Gastrocnemius medialis (tissue), 4 donors: ENCODE results near the gene FBXO44. TPM values are rescaled to one million over a fixed set of nuclear protein-coding genes. Genes with fewer than 3 reads are reported as not detected.

ENCODE experiments used
- ATAC-seq, 2 donors: fragments of 150-250 bp; one replicate each; pipeline ENCODE4 v1.9.1; 2016
- DNase-seq, 2 donors: peaks; one replicate each; pipeline ENCODE4 v3.0.0-alpha.2; 2019
- H3K27ac ChIP-seq, 4 donors: fragments of 200-600 bp; sonication (generic); 1 replicate in 1 of 4; 2 replicates in 3 of 4; pipeline ENCODE4 v1.5.1; 2016 to 2018; ENCODE audit warnings: mild to moderate bottlenecking in 2 of 4, moderate library complexity in 1 of 4
- H3K27me3 ChIP-seq, 3 donors: fragments of 200-600 bp; sonication (generic) in 2 of 3; 1 replicate in 1 of 3; 2 replicates in 2 of 3; pipeline versions ENCODE4 v1.5.1 to v1.6.0; 2016 to 2019; ENCODE audit warnings: mild to moderate bottlenecking in 1 of 3, moderate library complexity in 1 of 3
- H3K36me3 ChIP-seq, 2 donors: fragments of 200-600 bp; sonication (generic) in 1 of 2; one replicate each; pipeline ENCODE4 v1.5.1; 2017 to 2018
- H3K4me1 ChIP-seq, 2 donors: fragments of 200-600 bp; sonication (generic) in 1 of 2; one replicate each; pipeline ENCODE4 v1.5.1; 2016 to 2017; ENCODE audit warnings: mild to moderate bottlenecking in 2 of 2
- H3K4me3 ChIP-seq, 4 donors: fragments of 200-600 bp; sonication (generic) in 3 of 4; 1 replicate in 1 of 4; 2 replicates in 3 of 4; pipeline ENCODE4 v1.5.1; 2016 to 2019; ENCODE audit warnings: mild to moderate bottlenecking in 2 of 4
- H3K9me3 ChIP-seq, 3 donors: fragments of 200-600 bp; sonication (generic) in 2 of 3; 1 replicate in 1 of 3; 2 replicates in 2 of 3; pipeline ENCODE4 v1.5.1; 2016 to 2019
- POLR2A ChIP-seq, 2 donors: fragments of 450-650 bp; IDR thresholded peaks; one replicate each; pipeline ENCODE4 v1.6.1; 2017; ENCODE audit warnings: antibody characterized with exemption in 2 of 2, mild to moderate bottlenecking in 2 of 2, moderate library complexity in 2 of 2
- in situ Hi-C, 4 donors: fragments of 200-750 bp; cut with MboI; loops; one replicate each; pipeline versions ENCODE4 v1.15.0 to v1.8.0; 2017; ENCODE audit warnings: low sequenced_read_pairs in 4 of 4
- intact Hi-C: fragments of 100-400 bp; cut with DNase I; formaldehyde crosslinking; loops from one replicate; pipeline ENCODE4 v1.15.1; 2023; ENCODE audit warnings: low total_unique reads
- total RNA-seq, 4 donors: library from RNA; depleted of rRNA; stranded (reverse); fragments of >200 nt; gene quantifications; one replicate each; pipeline versions ENCODE4 v1.1.0 to v1.2.3, GENCODE V29; 2016
- TF ChIP-seq, protein P1 (sequence below), 5 experiments: fragments of 450-650 bp in 3 of 5; fragments of 200-600 bp in 2 of 5; sonication (generic) in 2 of 5; IDR thresholded peaks in 4 of 5; conservative IDR thresholded peaks in 1 of 5; 1 replicate in 4 of 5; 2 replicates in 1 of 5; pipeline ENCODE4 v1.5.1; 2016 to 2019; ENCODE audit warnings: antibody characterized with exemption in 5 of 5, mild to moderate bottlenecking in 3 of 5, moderate library complexity in 3 of 5

Gene FBXO44
- total RNA-seq, 4 donors from 2014 or later, result 1.7 to 9.4 (median 5.4) TPM

- no peaks in the 10 kb centered on the region for H3K4me1 ChIP-seq
- H3K9me3 ChIP-seq, result no peaks in the 10 kb centered on the region
- no peak for DNase-seq
- no peak overlapping the region for H3K27ac ChIP-seq
- no peak overlapping the region for H3K4me3 ChIP-seq
- no peaks in the 10 kb centered on the region for H3K27me3 ChIP-seq
- no peak for ATAC-seq
- H3K36me3 ChIP-seq, result no peaks in the 10 kb centered on the region
- TF ChIP-seq POLR2A (IDR thresholded peaks at IDR 0.05), result no peak
- TF ChIP-seq, protein P1, sequence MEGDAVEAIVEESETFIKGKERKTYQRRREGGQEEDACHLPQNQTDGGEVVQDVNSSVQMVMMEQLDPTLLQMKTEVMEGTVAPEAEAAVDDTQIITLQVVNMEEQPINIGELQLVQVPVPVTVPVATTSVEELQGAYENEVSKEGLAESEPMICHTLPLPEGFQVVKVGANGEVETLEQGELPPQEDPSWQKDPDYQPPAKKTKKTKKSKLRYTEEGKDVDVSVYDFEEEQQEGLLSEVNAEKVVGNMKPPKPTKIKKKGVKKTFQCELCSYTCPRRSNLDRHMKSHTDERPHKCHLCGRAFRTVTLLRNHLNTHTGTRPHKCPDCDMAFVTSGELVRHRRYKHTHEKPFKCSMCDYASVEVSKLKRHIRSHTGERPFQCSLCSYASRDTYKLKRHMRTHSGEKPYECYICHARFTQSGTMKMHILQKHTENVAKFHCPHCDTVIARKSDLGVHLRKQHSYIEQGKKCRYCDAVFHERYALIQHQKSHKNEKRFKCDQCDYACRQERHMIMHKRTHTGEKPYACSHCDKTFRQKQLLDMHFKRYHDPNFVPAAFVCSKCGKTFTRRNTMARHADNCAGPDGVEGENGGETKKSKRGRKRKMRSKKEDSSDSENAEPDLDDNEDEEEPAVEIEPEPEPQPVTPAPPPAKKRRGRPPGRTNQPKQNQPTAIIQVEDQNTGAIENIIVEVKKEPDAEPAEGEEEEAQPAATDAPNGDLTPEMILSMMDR (IDR thresholded peaks at IDR 0.05 in 4 of 5, conservative IDR thresholded peaks at IDR 0.05 in 1 of 5), result no peak
- intact Hi-C loops, result no loop called here
- in situ Hi-C loops, result loop anchor here (5.0 to 10.0 kb wide), 2 partner anchors 54 to 56 kb away; no protein-coding TSS in a partner anchor
Observed at GRCh38 chr1:11661103-11661502, 6.4 kb downstream of the FBXO44 start.

DNA sequence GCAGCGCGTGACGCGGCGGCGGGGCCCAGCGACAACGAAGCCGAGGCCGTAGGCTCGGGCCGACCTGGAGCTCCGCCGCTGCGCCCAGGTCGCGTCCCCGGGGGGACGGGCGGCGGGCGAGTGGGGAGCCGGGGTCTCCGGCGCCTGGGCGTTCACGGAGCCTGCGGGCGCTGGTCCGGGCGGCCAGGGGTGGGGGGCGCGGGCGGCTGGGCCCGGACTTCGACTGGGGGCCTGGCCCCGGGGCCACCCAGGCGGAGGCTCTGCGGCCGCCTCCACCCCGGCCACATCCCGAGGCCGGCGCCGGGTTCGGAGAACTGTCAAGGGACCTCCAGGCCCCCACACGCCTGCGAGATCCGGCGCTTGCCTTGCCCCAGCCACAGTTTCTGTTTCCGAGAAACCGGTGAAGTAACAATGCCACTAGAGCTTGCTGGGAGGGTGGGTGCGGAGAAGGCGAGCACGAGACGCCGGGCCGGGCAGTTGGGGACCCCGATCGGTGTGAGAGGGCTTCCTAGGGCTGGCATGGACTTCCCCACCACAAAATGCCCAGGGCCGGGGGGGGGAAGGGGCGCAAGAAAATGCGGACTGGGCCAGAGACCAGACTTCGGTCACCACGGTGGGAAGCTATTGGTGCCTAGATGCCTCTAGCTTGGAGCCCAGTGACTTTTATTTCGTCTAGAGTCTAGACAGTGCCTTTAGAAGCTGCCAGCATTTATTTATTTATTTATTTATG is 9.8 kb downstream of the FBXO44 start:
- peak overlapping the region; percentile 67 to 75 (median 70) for H3K4me3 ChIP-seq
- DNase-seq, result no peak
- H3K36me3 ChIP-seq, result no peaks in the 10 kb centered on the region
- TF ChIP-seq POLR2A (IDR thresholded peaks at IDR 0.05), result no peak
- TF ChIP-seq, protein P1 (IDR thresholded peaks at IDR 0.05 in 4 of 5, conservative IDR thresholded peaks at IDR 0.05 in 1 of 5), result peak in 1 of 5 experiments; percentile 46
- H3K9me3 ChIP-seq, result no peaks in the 10 kb centered on the region
- no peaks in the 10 kb centered on the region for H3K4me1 ChIP-seq
- intact Hi-C loops (loop anchor here (1.0 to 2.0 kb wide), 2 partner anchors 16 to 55 kb away; partner anchors contain the start of gene MAD2L2), in situ Hi-C loops (loop anchor here (5.0 to 10.0 kb wide), 2 partner anchors 50 to 53 kb away; no protein-coding TSS in a partner anchor)
- no peaks in the 10 kb centered on the region for H3K27me3 ChIP-seq
- ATAC-seq, result peak; percentile 69 to 76
- H3K27ac ChIP-seq, result peak overlapping the region; percentile 68 to 82 (median 75)

DNA sequence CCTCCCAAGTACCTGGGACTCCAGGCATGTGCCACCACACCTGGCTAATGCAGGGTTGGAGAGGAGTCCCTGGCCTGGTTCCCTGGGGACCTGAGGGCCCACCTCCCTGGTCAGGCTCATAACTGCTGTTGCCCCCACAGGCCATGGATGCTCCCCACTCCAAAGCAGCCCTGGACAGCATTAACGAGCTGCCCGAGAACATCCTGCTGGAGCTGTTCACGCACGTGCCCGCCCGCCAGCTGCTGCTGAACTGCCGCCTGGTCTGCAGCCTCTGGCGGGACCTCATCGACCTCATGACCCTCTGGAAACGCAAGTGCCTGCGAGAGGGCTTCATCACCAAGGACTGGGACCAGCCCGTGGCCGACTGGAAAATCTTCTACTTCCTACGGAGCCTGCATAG is 13.8 kb downstream of the FBXO44 start:
- H3K27ac ChIP-seq, result no peak overlapping the region
- in situ Hi-C loops, result loop anchor here in 3 of 4 donors (10.0 kb wide), 1 partner anchor 46 kb away; no protein-coding TSS in a partner anchor
- intact Hi-C loops, result no loop called here

DNA sequence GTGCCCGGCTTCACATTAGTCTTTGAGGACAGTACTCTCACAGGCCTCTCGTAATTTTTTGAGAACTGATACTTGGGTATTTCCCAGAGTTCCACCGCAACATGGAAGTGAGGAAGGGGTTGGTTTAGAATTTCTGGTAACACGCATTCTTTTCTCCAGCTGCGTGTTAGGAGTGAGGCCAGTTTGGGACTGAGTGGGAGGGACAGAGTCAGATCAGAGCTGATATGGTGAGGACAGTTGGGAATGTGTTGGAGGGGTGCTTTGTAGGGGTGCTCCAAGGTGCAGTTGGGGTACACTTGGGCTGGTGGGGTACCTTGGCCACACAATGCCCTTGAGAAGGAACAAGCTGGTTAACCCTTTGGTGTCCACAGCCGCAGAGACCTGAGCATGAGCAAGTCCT is 16.1 kb downstream of the FBXO44 start:
- no peak overlapping the region for H3K27ac ChIP-seq
- TF ChIP-seq, protein P1 (IDR thresholded peaks at IDR 0.05 in 4 of 5, conservative IDR thresholded peaks at IDR 0.05 in 1 of 5), result no peak
- no peak for TF ChIP-seq POLR2A (IDR thresholded peaks at IDR 0.05)
- no peaks in the 10 kb centered on the region for H3K4me1 ChIP-seq
- in situ Hi-C loops (no loop called here), intact Hi-C loops (no loop called here)
- no peak overlapping the region for H3K4me3 ChIP-seq
- H3K36me3 ChIP-seq, result peaks cover 0 to 49% of the 10 kb centered on the region in 2 donors
- no peak for ATAC-seq
- no peaks in the 10 kb centered on the region for H3K27me3 ChIP-seq
- DNase-seq, result no peak
- no peaks in the 10 kb centered on the region for H3K9me3 ChIP-seq

More for the DNA sequence above, 13.8 kb downstream of the FBXO44 start:
- H3K36me3 ChIP-seq, result peaks cover 0 to 27% of the 10 kb centered on the region in 2 donors
- no peak for DNase-seq
- H3K4me1 ChIP-seq, result no peaks in the 10 kb centered on the region
- no peaks in the 10 kb centered on the region for H3K9me3 ChIP-seq
- no peaks in the 10 kb centered on the region for H3K27me3 ChIP-seq
- TF ChIP-seq POLR2A (IDR thresholded peaks at IDR 0.05), result no peak
- TF ChIP-seq, protein P1 (IDR thresholded peaks at IDR 0.05 in 4 of 5, conservative IDR thresholded peaks at IDR 0.05 in 1 of 5), result no peak
- H3K4me3 ChIP-seq, result no peak overlapping the region
- ATAC-seq, result no peak
